NCI-H345 treated with DMSO at 0.1 percent for 48 hours (cell line): ENCODE results near the gene BAIAP3.
"Not testable (repeated sequence)": the region's sequence is repeated elsewhere in the genome, so short reads cannot be mapped to it uniquely, and the experiment has no call there.

Source experiments
- DNase-seq: peaks from one replicate; lab custom pipeline; 2025; ENCODE audit not compliant: unreplicated experiment; lab: John Stamatoyannopoulos, UW

The BAIAP3 gene

DNA sequence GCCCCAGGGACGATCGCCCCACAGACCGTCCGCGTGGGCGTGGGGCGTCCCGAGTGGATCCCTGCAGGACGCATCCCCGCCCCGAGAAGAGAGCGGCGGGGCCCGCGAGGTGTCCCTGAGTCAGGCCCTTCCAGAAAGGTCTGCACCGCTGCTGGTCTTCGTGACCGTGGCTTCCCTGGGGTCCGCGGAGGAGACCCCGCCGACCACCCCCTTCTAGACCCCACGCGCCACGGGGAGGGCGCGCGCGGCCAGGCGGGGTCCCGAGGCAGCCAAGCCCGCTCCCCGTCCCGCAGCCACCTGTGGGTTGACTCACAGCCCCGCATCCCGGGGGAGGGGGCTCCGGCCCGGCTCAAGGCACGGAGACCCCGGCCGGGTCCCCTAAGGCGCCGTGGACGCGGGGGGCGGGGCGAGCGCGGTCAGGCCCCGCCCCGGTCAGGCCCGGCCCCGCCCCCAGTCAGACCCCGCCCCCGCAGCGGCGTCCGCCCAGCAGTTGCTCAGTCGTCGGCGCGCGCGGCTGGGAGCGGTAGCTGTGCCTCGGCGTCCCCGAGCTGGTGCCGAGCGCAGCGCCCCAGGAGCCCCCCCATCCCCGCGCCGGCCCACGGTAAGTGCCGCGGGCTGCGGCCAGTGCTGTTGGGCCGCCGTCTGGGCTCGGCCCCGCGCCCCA lies at the start of gene BAIAP3:
TSS of gene BAIAP3 (plus strand) at position 497 of the 664 bp plus-strand sequence. CDS start 4,905 bp downstream, outside the sequence.
- DNase-seq = no peak

DNA sequence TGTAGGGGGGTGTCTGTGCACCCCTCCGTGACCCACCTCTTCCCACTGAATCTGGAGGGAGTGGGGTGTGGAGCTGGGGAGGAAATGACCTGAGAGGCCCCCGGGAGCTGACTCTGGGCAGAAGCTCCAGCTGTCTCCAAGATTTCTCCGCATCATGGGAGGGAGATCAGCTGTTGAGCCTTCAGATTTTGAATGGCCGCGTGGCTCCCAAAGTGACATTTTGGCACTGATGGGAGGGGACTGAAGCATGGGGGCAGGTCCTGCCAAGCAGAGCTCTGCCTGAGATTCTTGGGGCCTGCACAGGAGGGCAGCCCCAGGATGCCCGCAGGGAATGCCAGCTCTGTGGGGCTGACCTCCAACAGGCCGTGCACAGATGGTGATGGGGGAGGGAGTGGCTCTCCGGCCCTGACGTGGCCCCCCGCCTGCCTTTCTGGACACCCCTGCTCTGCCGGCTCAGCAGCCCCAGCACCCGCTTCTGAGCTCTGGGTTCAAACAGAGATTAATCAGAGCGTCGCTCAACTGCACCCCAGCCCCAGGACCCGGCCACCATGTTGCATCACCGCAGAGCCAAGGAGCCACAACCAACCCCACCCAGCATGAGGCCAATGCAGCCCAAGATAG lies 49.3 kb upstream of the BAIAP3 start:
- DNase-seq = no peak

DNA sequence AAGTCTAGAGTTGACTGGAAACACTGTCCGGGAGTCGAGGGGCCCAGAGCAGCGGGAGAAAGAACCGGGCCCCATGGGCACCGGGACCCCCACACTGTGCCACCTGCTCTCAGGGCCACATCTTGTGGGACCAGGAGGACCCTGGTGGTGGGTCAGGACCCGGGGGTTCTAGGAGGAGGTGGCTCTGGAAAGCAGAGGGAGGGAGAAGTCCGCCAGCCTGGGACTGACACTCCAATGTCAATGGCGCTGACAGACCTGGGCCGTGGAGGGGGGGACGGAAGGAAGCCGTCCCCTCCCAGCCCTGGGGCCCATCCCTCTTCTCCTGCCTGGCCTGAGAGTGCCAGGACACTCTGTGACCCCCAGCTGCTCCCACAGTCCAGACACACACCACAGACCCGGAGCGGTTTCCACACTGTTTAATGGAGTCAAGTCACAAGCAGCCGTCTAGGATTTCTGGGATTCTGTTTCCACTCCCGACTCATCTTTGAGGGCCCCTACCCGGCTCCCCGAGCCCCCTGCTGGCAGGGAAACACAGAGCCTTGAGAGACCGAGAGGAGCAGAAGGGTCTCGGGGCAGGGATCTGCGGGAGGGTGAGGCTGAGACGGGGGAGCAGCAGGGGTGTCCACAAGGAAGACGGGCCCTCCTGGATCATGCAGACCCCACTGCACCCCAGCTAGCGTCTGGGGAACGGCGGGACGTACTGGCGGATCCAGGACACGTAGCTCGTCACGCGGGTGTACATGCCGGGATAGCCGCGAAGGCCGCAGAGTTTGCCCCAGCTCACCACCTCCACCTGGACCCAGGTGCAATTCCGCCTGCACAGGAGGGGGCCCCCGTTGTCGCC lies 47.6 kb upstream of the BAIAP3 start:
- DNase-seq = no peak

DNA sequence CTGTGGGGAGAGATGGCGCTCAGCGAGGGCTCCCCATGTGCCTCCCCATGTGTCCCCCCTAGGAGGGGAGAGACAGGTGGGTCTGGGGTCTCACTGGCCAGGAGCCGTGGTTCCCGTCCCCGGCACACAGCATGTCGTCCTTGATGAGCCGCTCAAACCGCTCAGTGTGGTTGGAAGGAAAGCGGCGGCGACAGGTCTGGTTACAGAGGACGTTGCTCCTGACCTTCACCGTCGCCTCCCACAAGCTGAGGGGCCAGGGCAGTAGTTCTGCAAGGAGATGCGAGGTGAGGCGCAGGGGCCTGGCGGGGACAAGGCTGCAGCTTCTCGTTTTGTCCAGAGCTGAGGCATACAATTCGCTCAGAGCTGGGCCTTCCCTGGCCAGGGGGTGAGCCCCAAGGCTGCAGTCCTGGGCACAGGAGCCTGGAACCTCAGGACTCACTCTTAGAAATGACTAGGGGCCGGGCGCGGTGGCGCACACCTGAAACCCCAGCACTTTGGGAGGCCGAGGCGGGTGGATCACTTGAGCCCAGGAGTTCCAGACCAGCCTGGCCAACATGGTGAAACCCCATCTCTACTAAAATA lies 46.8 kb upstream of the BAIAP3 start:
- no peak for DNase-seq

GRCh38 chr16:1287982-1288670 lies 45.3 kb upstream of the BAIAP3 start:
- no peak for DNase-seq

DNA sequence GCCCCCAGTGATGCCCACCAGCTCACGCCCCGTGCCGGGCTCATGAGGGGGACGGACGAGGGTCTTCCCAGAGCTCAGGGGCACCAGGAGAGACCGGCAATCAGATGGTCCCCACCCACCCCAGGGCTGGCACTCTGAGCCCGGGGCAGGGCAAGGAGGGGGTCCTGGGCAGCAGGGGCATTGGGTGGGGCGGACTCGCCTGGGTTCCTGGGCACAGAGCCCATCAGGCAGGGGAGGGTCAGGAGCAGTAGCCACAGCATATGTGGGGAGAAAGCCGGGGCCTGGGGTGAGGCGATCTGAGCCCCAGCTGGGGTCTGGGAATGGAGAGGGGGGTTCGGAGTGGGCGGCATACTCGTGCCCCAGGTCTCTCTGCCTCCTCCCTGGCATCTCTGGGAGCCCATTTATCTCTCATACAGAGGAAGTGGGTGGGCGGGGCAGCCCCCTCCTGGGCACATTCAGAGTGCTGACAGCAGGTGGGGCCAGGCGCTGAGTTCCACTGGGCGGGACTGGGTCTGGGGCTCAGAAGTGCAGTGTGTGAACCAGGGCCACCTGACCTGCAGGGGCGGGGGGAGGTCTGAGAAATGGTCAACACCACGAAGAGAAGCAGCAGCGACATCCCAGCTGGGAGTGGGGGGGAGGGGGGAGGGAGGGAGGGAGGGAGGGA lies 44.5 kb upstream of the BAIAP3 start:
- peak; percentile 45 for DNase-seq

DNA sequence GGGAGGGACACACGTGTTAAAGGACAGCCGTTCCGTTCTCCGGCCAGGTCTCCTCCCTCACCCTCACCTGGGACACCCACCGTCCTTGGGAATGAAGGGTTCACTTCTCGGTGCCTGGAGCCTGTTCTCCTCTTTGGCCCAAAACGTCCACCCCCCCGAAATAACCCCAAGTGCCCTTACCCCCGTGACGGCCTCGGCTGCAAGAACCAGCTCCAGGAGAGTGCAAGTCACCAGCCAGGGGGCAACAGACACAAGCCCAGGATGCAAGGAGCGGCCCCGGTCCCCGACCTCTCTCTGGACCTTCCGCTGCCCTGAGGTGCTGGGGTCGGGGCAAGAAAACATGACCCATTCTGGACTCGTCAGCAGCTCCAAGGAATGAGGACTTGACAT lies 44.0 kb upstream of the BAIAP3 start:
- DNase-seq = no peak

DNA sequence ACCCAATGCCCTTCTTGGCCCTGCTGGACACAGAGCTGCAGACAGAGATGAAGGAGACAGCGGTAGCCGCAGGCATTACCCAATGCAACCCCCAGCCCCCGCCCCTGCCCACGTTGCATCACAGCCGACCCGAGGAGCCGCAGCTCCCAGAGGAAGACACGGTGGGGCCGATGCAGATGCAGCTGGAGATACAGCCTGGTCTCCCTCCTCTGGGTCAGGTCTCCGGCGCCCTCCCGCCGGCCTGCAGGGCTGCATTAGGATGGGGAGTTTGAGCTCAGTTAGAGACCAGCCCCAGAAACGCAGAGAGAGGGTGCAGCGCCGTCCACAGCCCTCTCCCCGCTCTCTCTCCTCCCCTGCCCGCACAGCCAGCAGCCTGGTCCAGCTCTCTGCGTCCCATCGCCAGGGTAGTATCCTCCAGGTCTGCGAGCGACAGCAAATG lies 43.4 kb upstream of the BAIAP3 start:
- no peak for DNase-seq

GRCh38 chr16:1290860-1291575 lies 42.4 kb upstream of the BAIAP3 start:
- no peak for DNase-seq

DNA sequence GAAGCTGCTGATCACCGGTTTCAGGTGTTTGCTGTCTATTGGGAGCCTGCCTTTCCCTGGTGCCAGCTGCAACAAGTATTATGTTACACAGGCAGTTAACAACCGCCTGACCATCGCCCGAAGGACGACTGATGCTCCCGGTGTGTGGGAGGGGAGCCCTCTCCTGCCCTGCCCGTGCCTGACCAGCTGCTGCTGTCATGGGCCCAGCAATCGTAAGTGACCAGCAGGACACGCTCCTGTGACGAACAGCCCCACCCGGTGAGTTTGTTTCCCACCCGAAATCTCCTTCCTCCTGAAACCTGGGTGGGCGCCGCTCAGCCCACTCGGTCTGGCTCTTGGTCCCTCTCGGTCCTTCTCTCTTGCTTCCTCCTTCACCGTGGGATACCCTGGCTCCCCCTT lies 41.9 kb upstream of the BAIAP3 start:
- peak; percentile 23 for DNase-seq

DNA sequence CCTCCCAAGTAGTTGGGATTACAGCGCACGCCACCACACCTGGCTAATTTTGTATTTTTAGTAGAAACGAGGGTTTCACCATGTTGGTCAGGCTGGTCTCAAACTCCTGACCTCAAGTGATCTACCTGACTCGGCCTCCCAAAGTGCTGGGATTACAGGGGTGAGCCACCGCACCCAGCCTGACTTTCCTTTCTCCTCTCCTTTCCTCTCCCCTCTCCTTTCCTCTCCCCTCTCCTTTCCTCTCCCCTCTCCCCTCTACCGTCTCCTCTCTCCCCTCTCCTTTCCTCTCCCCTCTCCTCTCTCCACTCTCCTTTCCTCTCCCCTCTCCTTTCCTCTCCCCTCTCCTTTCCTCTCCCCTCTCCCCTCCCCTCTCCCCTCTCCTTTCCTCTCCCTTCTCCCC lies 41.2 kb upstream of the BAIAP3 start:
- DNase-seq = not testable (repeated sequence)

DNA sequence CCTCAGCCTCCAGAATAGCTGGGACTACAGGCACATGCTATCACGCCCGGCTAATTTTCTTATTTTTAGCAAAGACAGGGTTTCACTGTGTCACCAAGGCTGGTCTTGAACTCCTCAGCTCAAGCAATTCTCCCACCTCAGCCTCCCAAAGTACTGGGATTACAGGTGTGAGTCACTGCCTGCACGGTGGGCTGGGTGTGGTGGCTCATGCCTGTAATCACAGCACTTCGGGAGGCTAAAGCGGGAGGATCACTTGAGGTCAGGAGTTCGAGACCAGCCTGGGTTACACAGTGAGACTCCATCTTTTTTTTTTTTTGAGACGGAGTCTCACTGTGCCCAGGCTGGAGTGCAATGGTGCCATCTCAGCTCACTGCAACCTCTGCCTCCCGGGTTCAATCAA lies 40.6 kb upstream of the BAIAP3 start:
- not testable (repeated sequence) for DNase-seq

GRCh38 chr16:1293921-1294656 lies 39.4 kb upstream of the BAIAP3 start:
- DNase-seq = no peak

DNA sequence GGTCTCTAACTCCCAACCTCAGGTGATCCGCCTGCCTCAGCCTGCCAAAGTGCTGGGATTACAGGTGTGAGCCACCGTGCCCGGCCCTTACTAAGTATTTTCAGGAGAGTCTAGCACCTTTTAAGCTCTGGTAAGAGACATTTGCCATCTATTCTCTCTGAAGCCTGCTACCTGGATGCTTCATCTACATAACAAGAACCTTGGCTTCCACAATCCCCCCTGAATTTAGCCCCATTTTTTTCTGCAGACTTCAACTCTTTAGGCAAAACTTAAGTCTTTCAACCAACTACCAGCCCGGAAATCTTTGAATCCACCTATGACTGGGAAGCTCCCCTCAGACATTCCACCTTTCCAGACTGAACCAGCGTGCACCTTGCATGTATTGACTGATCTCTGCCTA lies 38.0 kb upstream of the BAIAP3 start:
- no peak for DNase-seq

GRCh38 chr16:1296688-1297017 lies 36.8 kb upstream of the BAIAP3 start:
- not testable (repeated sequence) for DNase-seq

DNA sequence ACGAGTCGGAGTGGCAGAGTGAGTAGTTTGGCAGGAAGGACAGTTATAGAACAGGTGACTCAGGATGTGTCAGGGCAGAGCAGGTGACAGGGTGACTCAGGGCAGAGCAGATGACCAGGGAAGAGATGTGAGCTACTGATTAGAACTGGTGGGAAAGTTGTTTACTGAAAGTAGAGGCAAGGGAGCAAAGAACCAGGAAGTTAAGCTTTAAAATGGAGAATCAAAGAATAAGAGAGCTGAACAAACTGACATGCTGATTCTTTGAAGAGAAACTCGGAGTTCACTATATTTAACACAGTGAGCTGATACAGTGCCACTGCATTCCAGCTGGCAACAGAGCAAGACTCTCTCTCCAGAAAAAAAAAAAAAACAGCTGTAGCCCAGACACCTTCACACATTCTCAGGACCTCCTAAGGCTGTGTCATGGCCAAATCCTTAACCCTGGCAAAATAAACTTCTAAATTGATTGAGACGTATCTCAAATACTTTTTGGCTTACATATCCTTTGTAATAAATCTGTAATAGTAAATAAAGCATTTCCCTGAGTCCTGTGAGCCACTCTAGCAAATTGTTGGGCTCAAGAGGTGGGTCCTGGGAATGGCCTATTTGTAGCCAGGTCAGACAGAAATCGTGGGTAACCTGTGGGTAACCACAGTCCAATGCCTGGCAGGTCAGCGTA lies 36.3 kb upstream of the BAIAP3 start:
- DNase-seq = no peak

GRCh38 chr16:1298406-1298805 lies 35.0 kb upstream of the BAIAP3 start:
- DNase-seq = no peak

DNA sequence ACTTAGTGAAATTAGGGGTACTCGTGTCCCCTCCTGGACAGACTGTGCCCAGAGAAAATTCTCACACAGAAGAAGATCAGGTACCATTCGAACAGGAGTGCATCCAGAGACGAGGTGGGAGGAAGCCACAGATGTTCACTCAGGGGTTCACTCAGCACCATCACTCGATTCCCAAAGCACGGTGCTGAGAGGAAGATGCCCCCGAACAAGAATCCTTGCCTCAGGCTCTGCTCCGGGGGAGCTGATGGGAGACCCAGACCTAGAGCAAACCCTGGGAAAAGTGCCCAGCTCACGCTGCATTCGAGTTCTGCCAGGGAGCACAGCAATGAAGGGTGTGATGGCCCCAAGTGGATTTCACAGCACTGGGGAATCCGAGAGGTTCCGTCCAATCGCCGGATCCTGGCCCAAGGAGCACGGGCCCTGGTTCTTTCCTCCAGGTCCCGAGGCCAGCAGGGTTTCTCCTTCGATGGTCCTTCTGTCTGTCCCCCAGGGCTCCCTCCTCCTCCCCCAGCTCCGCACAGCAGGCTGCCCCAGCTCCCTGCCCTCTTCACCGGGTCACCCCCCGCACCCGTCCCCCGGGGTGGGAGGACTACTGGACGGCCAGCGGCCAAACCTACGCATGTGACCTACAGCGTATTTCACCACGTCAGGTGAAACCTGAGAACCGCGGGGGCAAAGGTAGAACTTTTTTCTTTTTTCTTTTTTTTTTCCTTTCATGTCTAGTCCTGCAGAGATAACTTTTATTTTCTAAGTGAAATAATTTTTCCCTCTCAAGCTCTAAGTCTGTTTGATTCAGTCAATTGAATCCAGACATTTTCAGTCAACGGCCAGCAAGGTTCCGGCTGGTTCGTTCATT lies 34.2 kb upstream of the BAIAP3 start:
- DNase-seq = no peak
